GM18526 (cell line): ENCODE results near the gene ACAA2.

Source experiments
- POLR2A ChIP-seq: IDR thresholded peaks from 3 replicates; pipeline ENCODE4 v1.6.1; 2011; ENCODE audit not compliant: insufficient read length; ENCODE audit errors: extremely low read depth

Gene ACAA2

GRCh38 chr18:49744376-49745008, 68.8 kb downstream of the ACAA2 start:
- no peak for TF ChIP-seq POLR2A

GRCh38 chr18:49743117-49743567, 70.2 kb downstream of the ACAA2 start:
- TF ChIP-seq POLR2A, result no peak

GRCh38 chr18:49742316-49743116, 70.8 kb downstream of the ACAA2 start:
- no peak for TF ChIP-seq POLR2A

- TF ChIP-seq POLR2A, result no peak
These were observed 74.1 kb downstream of the ACAA2 start for GRCh38 chr18:49739275-49739674.

GRCh38 chr18:49738721-49739120, 74.6 kb downstream of the ACAA2 start:
- no peak for TF ChIP-seq POLR2A

GRCh38 chr18:49734836-49735235, 78.5 kb downstream of the ACAA2 start:
- TF ChIP-seq POLR2A, result no peak

- TF ChIP-seq POLR2A, result no peak
These were observed 79.3 kb downstream of the ACAA2 start for GRCh38 chr18:49733896-49734585.

GRCh38 chr18:49733321-49733720, 80.0 kb downstream of the ACAA2 start:
- no peak for TF ChIP-seq POLR2A
